ENCODE results near the gene PROSER2. TPM values are rescaled to one million over a fixed set of nuclear protein-coding genes. Genes with fewer than 3 reads are reported as not detected.

The PROSER2 gene
- total and polyA plus RNA-seq, 2 experiments from 2014 or later: 0.65 to 1.2 TPM

GRCh38 chr10:11894381-11895107, 71.4 kb downstream of the PROSER2 start:
- WGBS, 2 experiments (ENCODE audit: low coverage in 1 of 2, low lambda C conversion rate in 2 of 2, missing lambda C conversion rate in 2 of 2): 81 to 90% methylated on average over 28 to 47 of the region's 47 CpGs
- Histone ChIP-seq H3K79me2 (ENCODE audit: insufficient read depth) (no peaks in the 10 kb centered on the region), H2AFZ (no peak overlapping the region), H3K36me3 (ENCODE audit: low read depth) (no peaks in the 10 kb centered on the region), H3K27me3 (replicated peaks; ENCODE audit: insufficient read depth) (no peaks in the 10 kb centered on the region), H3K9ac (no peak overlapping the region), H3K9me2 (ENCODE audit: insufficient read depth) (no peaks in the 10 kb centered on the region), H3K9me3 (ENCODE audit: low read depth) (no peaks in the 10 kb centered on the region), H3K4me2 (ENCODE audit: unreplicated experiment) (no peak overlapping the region), H3K27ac (no peak overlapping the region), H3K4me1 (ENCODE audit: insufficient read depth) (no peaks in the 10 kb centered on the region), H3F3A (ENCODE audit: insufficient read depth) (no peaks in the 10 kb centered on the region), H3K4me3 (no peak overlapping the region), H4K20me1 (ENCODE audit: insufficient read depth) (no peaks in the 10 kb centered on the region)
- in situ Hi-C loops (cut with MboI): no loop called here
- DNase-seq: no peak
- TF ChIP-seq EZH2 (IDR thresholded peaks at IDR 0.05; ENCODE audit: insufficient read depth, poor library complexity, severe bottlenecking) (no peak), EZH2phosphoT487 (IDR thresholded peaks at IDR 0.05; ENCODE audit: insufficient read depth, low read depth) (no peak)

DNA sequence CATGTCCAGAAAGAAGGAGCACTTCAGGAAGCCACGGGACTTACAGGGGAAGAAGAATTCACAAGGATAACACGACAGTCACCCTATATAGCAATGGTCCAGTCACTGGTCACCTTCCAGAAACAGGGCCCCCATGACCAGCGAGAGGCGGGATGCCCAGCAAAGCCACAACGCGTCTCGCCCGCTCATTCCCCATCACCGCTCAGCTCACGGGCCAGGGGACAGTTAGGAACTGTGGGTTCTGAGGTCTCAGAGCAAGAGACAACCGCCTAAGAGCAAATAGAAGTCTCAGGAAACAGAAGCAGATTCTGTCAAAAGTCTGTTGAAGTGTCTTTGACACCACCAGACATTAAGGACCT, 71.9 kb downstream of the PROSER2 start:
- Histone ChIP-seq H3K27me3 (replicated peaks; ENCODE audit: insufficient read depth) (no peaks in the 10 kb centered on the region), H3K79me2 (ENCODE audit: insufficient read depth) (no peaks in the 10 kb centered on the region), H3K4me1 (ENCODE audit: insufficient read depth) (no peaks in the 10 kb centered on the region), H3F3A (ENCODE audit: insufficient read depth) (no peaks in the 10 kb centered on the region), H3K9me2 (ENCODE audit: insufficient read depth) (no peaks in the 10 kb centered on the region), H2AFZ (no peak overlapping the region), H4K20me1 (ENCODE audit: insufficient read depth) (no peaks in the 10 kb centered on the region), H3K4me3 (no peak overlapping the region), H3K4me2 (ENCODE audit: unreplicated experiment) (no peak overlapping the region), H3K27ac (no peak overlapping the region), H3K9ac (no peak overlapping the region), H3K36me3 (ENCODE audit: low read depth) (no peaks in the 10 kb centered on the region), H3K9me3 (ENCODE audit: low read depth) (no peaks in the 10 kb centered on the region)
- TF ChIP-seq EZH2phosphoT487 (IDR thresholded peaks at IDR 0.05; ENCODE audit: insufficient read depth, low read depth) (no peak), EZH2 (IDR thresholded peaks at IDR 0.05; ENCODE audit: insufficient read depth, poor library complexity, severe bottlenecking) (no peak)
- in situ Hi-C loops (cut with MboI): no loop called here
- WGBS, 2 experiments (ENCODE audit: low coverage in 1 of 2, low lambda C conversion rate in 2 of 2, missing lambda C conversion rate in 2 of 2): 83 to 90% methylated on average over 11 of the region's 11 CpGs
- no peak for DNase-seq

GRCh38 chr10:11895598-11895997, 72.4 kb downstream of the PROSER2 start:
- H3K9me2 ChIP-seq (ENCODE audit: insufficient read depth): no peaks in the 10 kb centered on the region
- no peaks in the 10 kb centered on the region for H3K79me2 ChIP-seq (ENCODE audit: insufficient read depth)
- TF ChIP-seq EZH2phosphoT487 (IDR thresholded peaks at IDR 0.05; ENCODE audit: insufficient read depth, low read depth) (no peak), EZH2 (IDR thresholded peaks at IDR 0.05; ENCODE audit: insufficient read depth, poor library complexity, severe bottlenecking) (no peak)
- H2AFZ ChIP-seq: no peak overlapping the region
- no peak overlapping the region for H3K9ac ChIP-seq
- 71 to 73% methylated on average over 5 of the region's 5 CpGs for WGBS, 2 experiments (ENCODE audit: low coverage in 1 of 2, low lambda C conversion rate in 2 of 2, missing lambda C conversion rate in 2 of 2)
- no peaks in the 10 kb centered on the region for H3K36me3 ChIP-seq (ENCODE audit: low read depth)
- H3K4me1 ChIP-seq (ENCODE audit: insufficient read depth): no peaks in the 10 kb centered on the region
- no peaks in the 10 kb centered on the region for H4K20me1 ChIP-seq (ENCODE audit: insufficient read depth)
- no peak overlapping the region for H3K4me2 ChIP-seq (ENCODE audit: unreplicated experiment)
- no peak overlapping the region for H3K4me3 ChIP-seq
- DNase-seq: no peak
- in situ Hi-C loops (cut with MboI): no loop called here
- H3K27ac ChIP-seq: no peak overlapping the region
- H3F3A ChIP-seq (ENCODE audit: insufficient read depth): no peaks in the 10 kb centered on the region
- no peaks in the 10 kb centered on the region for H3K9me3 ChIP-seq (ENCODE audit: low read depth)
- no peaks in the 10 kb centered on the region for H3K27me3 ChIP-seq (replicated peaks; ENCODE audit: insufficient read depth)

GRCh38 chr10:11896549-11897200, 73.5 kb downstream of the PROSER2 start:
- no peak overlapping the region for H2AFZ ChIP-seq
- 53 to 63% methylated on average over 5 of the region's 5 CpGs for WGBS, 2 experiments (ENCODE audit: low coverage in 1 of 2, low lambda C conversion rate in 2 of 2, missing lambda C conversion rate in 2 of 2)
- H3F3A ChIP-seq (ENCODE audit: insufficient read depth): no peaks in the 10 kb centered on the region
- H3K36me3 ChIP-seq (ENCODE audit: low read depth): no peaks in the 10 kb centered on the region
- no peaks in the 10 kb centered on the region for H4K20me1 ChIP-seq (ENCODE audit: insufficient read depth)
- H3K79me2 ChIP-seq (ENCODE audit: insufficient read depth): no peaks in the 10 kb centered on the region
- no peak overlapping the region for H3K27ac ChIP-seq
- TF ChIP-seq EZH2phosphoT487 (IDR thresholded peaks at IDR 0.05; ENCODE audit: insufficient read depth, low read depth): no peak
- no peak for TF ChIP-seq EZH2 (IDR thresholded peaks at IDR 0.05; ENCODE audit: insufficient read depth, poor library complexity, severe bottlenecking)
- in situ Hi-C loops (cut with MboI): no loop called here
- H3K27me3 ChIP-seq (replicated peaks; ENCODE audit: insufficient read depth): no peaks in the 10 kb centered on the region
- H3K9me3 ChIP-seq (ENCODE audit: low read depth): no peaks in the 10 kb centered on the region
- no peaks in the 10 kb centered on the region for H3K9me2 ChIP-seq (ENCODE audit: insufficient read depth)
- H3K4me1 ChIP-seq (ENCODE audit: insufficient read depth): no peaks in the 10 kb centered on the region
- H3K9ac ChIP-seq: no peak overlapping the region
- H3K4me2 ChIP-seq (ENCODE audit: unreplicated experiment): no peak overlapping the region
- H3K4me3 ChIP-seq: no peak overlapping the region
- DNase-seq: no peak

Data from GM23248 (cell line).